22Rv1 (cell line): ENCODE measurements around the gene SETSIP.

Source experiments
- H3K27ac ChIP-seq: fragments of 450-650 bp; 2 replicates; pipeline ENCODE4 v1.5.1; 2017
- CTCF ChIP-seq: fragments of 450-650 bp; IDR thresholded peaks from 2 replicates; pipeline ENCODE4 v1.5.1; 2017; ENCODE audit warnings: mild to moderate bottlenecking
- ZFX ChIP-seq: fragments of 450-650 bp; IDR thresholded peaks from 2 replicates; pipeline ENCODE4 v1.6.1; 2017; ENCODE audit warnings: antibody characterized with exemption, borderline replicate concordance

The SETSIP gene

GRCh38 chr1:92095874-92096273, 20.7 kb upstream of the SETSIP start:
- no peak overlapping the region for H3K27ac ChIP-seq
- no peak for TF ChIP-seq ZFX
- no peak for TF ChIP-seq CTCF

GRCh38 chr1:92094595-92094994, 19.4 kb upstream of the SETSIP start:
- no peak for TF ChIP-seq ZFX
- no peak for TF ChIP-seq CTCF
- H3K27ac ChIP-seq = no peak overlapping the region

GRCh38 chr1:92094090-92094489, 18.9 kb upstream of the SETSIP start:
- H3K27ac ChIP-seq = no peak overlapping the region
- TF ChIP-seq ZFX = no peak

GRCh38 chr1:92091625-92092024, 16.4 kb upstream of the SETSIP start:
- no peak overlapping the region for H3K27ac ChIP-seq
- TF ChIP-seq ZFX (no peak), CTCF (no peak)

- TF ChIP-seq CTCF (no peak), ZFX (no peak)
- no peak overlapping the region for H3K27ac ChIP-seq
Measured at GRCh38 chr1:92087542-92087941, 12.3 kb upstream of the SETSIP start.

- TF ChIP-seq ZFX (no peak), CTCF (no peak)
- H3K27ac ChIP-seq = no peak overlapping the region
Measured at GRCh38 chr1:92085727-92086126, 10.5 kb upstream of the SETSIP start.

GRCh38 chr1:92084651-92085050, 9.4 kb upstream of the SETSIP start:
- TF ChIP-seq CTCF (no peak), ZFX (no peak)
- H3K27ac ChIP-seq = no peak overlapping the region

- peak overlapping the region; percentile 80 for H3K27ac ChIP-seq
Measured at GRCh38 chr1:92081031-92081430, 5.8 kb upstream of the SETSIP start.

More at GRCh38 chr1:92081031-92081430, 5.8 kb upstream of the SETSIP start:
- no peak for TF ChIP-seq CTCF
- no peak for TF ChIP-seq ZFX
